K562 (cell line): ENCODE results near the gene ABLIM1. TPM values are rescaled to one million over a fixed set of nuclear protein-coding genes. Genes with fewer than 3 reads are reported as not detected.

Source experiments
- ATAC-seq: fragments of 200-7000 bp; cut with Tn5 transposase; 3 replicates; pipeline ENCODE4 v1.9.1; 2020; ENCODE audit warnings: moderate library complexity
- BruUV-seq: library from RNA; stranded (reverse); fragments of 400-500 nt; replicated peaks from 2 replicates; lab custom pipeline; 2021; lab: Mats Ljungman, UMichigan
- CTCF ChIA-PET: fragments of 300-600 bp; formaldehyde crosslinking; extraction: SDS; loops from one replicate; lab custom pipeline; 2021; ENCODE audit warnings: low intra/inter-chr PET ratio; lab: Yijun Ruan, JAX
- POLR2A ChIA-PET: fragments of 300-600, 350-650 bp; sonication (Branson Sonifier 250); formaldehyde crosslinking; extraction: SDS; loops from one replicate; lab custom pipeline; 2021; ENCODE audit warnings: antibody characterized with exemption, inconsistent platforms; lab: Yijun Ruan, JAX
- DNase-seq, 4 experiments: peaks; one replicate each; pipeline versions ENCODE4 v3.0.0 to v3.0.0-alpha.2; 2011 to 2018; ENCODE audit warnings: low spot score in 3 of 4, mixed read lengths in 3 of 4; ENCODE audit errors: extremely low read depth in 1 of 4
- FAIRE-seq: peaks from 2 replicates; lab custom pipeline; 2011; peaks lifted over from hg19 to GRCh38; lab: Jason Lieb, UNC
- H2AFZ ChIP-seq: 2 replicates; pipeline ENCODE4 v1.6.0; 2011; ENCODE audit warnings: low read depth, low read length, control low read depth, inconsistent platforms
- H3K27ac ChIP-seq: fragments of 200-600 bp; 3 replicates; pipeline ENCODE4 v1.8.0; 2011; ENCODE audit warnings: low read depth, mild to moderate bottlenecking, control low read depth, inconsistent platforms, low read length, moderate library complexity, mixed read lengths; ENCODE audit errors: extremely low read depth
- H3K27me3 ChIP-seq, 2 experiments: fragments of 300-600 bp in 1 of 2; 2 replicates in 1 of 2; 3 replicates in 1 of 2; pipeline versions ENCODE4 v1.6.0 to v1.8.0; 2011; ENCODE audit warnings: inconsistent platforms in 2 of 2, low read length in 2 of 2, mild to moderate bottlenecking in 1 of 2, mixed read lengths in 1 of 2, moderate library complexity in 1 of 2; ENCODE audit not compliant: control insufficient read depth in 2 of 2, insufficient read depth in 2 of 2
- H3K36me3 ChIP-seq: fragments of 300-600 bp; 3 replicates; pipeline ENCODE4 v1.8.0; 2011; ENCODE audit warnings: mild to moderate bottlenecking, low read length, inconsistent platforms; ENCODE audit not compliant: control insufficient read depth, insufficient read depth
- H3K4me1 ChIP-seq, 2 experiments: fragments of 200-600 bp in 1 of 2; replicated peaks in 1 of 2; 2 replicates in 1 of 2; 3 replicates in 1 of 2; pipeline versions ENCODE4 v1.5.1 to v1.8.0; 2011; ENCODE audit warnings: inconsistent platforms in 2 of 2, low read length in 2 of 2, mild to moderate bottlenecking in 1 of 2, mixed read lengths in 1 of 2, moderate library complexity in 1 of 2; ENCODE audit not compliant: control insufficient read depth in 2 of 2, insufficient read depth in 2 of 2
- H3K4me2 ChIP-seq: 2 replicates; pipeline ENCODE4 v1.6.1; 2011; ENCODE audit warnings: low read length, control low read depth, inconsistent platforms, mixed read lengths; ENCODE audit not compliant: insufficient read depth
- H3K4me3 ChIP-seq: fragments of 200-600 bp; sonication (generic), shearing (Covaris generic); 2 replicates; pipeline ENCODE4 v1.5.1; 2016; ENCODE audit warnings: control low read depth, inconsistent platforms
- H3K79me2 ChIP-seq: fragments of 200-600 bp; 3 replicates; pipeline ENCODE4 v1.8.0; 2011; ENCODE audit warnings: low read length, inconsistent platforms; ENCODE audit not compliant: control insufficient read depth, insufficient read depth
- H3K9ac ChIP-seq, 2 experiments: 2 replicates each; pipeline versions ENCODE4 v1.6.0 to v1.6.1; 2011; ENCODE audit warnings: low read depth in 2 of 2, low read length in 2 of 2, control low read depth in 1 of 2, inconsistent platforms in 1 of 2, mild to moderate bottlenecking in 1 of 2, mixed read lengths in 1 of 2; ENCODE audit not compliant: insufficient read depth in 1 of 2
- H3K9me1 ChIP-seq: one replicate; pipeline ENCODE4 v1.6.0; 2011; ENCODE audit warnings: inconsistent platforms, mild to moderate bottlenecking, low read length, moderate library complexity; ENCODE audit not compliant: control insufficient read depth, insufficient read depth
- H3K9me3 ChIP-seq: replicated peaks from 2 replicates; pipeline ENCODE4 v1.5.1; 2011; ENCODE audit warnings: low read depth, low read length, inconsistent platforms; ENCODE audit not compliant: control insufficient read depth, insufficient read depth
- H4K20me1 ChIP-seq: replicated peaks from 2 replicates; pipeline ENCODE4 v1.6.1; 2011; ENCODE audit warnings: low read length, inconsistent platforms, mixed read lengths; ENCODE audit not compliant: control insufficient read depth, insufficient read depth
- RFX5 ChIP-seq: IDR thresholded peaks from 2 replicates; pipeline ENCODE4 v1.6.1; 2011; ENCODE audit warnings: low read depth, mild to moderate bottlenecking, improper control_type of control experiment, low read length
- THAP12 ChIP-seq: fragments of 250-450 bp; sonication (Bioruptor Pico); IDR thresholded peaks from 2 replicates; pipeline ENCODE4 v1.9.0; 2021; ENCODE audit warnings: mild to moderate bottlenecking, inconsistent platforms
- ZNF146 ChIP-seq: IDR thresholded peaks from one replicate; pipeline ENCODE4 v1.6.1; 2018; ENCODE audit warnings: missing compliant biosample characterization; ENCODE audit not compliant: unreplicated experiment
- ZNF79 ChIP-seq: fragments of 250-450 bp; sonication (Bioruptor Pico); IDR thresholded peaks from 2 replicates; pipeline ENCODE4 v1.4.0; 2020; ENCODE audit warnings: low read depth, mild to moderate bottlenecking, moderate library complexity
- WGBS: fragments of 100-300 bp; shearing (Covaris generic); methylation state at CpG from one replicate; pipeline ENCODE4 v1.1.6; 2016; ENCODE audit warnings: low coverage, mixed read lengths; ENCODE audit not compliant: insufficient coverage; ENCODE audit errors: missing lambda C conversion rate; 5-methylcytosine and 5-hydroxymethylcytosine counted together
- in situ Hi-C: fragments of 300-500 bp; cut with MboI; formaldehyde crosslinking; loops from 4 replicates; pipeline ENCODE4 v1.15.0; 2018; ENCODE audit warnings: inconsistent platforms, mixed read lengths
- intact Hi-C: fragments of 100-400 bp; cut with micrococcal nuclease; formaldehyde crosslinking; loops from 2 replicates; pipeline ENCODE4 v1.14.2; 2022
- polyA plus RNA-seq, 8 experiments: library from polyadenylated mRNA; depleted of rRNA in 4 of 8; stranded (reverse) in 5 of 8; unstranded in 3 of 8; fragments of >200 nt; fragmentation: Nextera tagmentation in 2 of 8; fragmentation: Illumina TruSeq in 1 of 8; extraction: Ambion mirVana in 2 of 8; extraction: Trizol in 1 of 8; gene quantifications; 2 replicates each; pipeline versions ENCODE4 v1.2.1 to v1.2.3, GENCODE V29; 2011 to 2014; ENCODE audit warnings: inconsistent platforms in 1 of 8, missing spikeins in 1 of 8
- total RNA-seq, 7 experiments: library from RNA; depleted of rRNA in 6 of 7; stranded (reverse); fragments of >200 nt in 6 of 7; fragmentation: Illumina TruSeq in 2 of 7; extraction: Trizol in 2 of 7; gene quantifications; 2 replicates each; pipeline versions ENCODE4 v1.2.1 to v1.2.3, GENCODE V29; 2011 to 2021; ENCODE audit warnings: low replicate concordance in 1 of 7

ABLIM1 gene
- total and polyA plus RNA-seq, 9 of the 15 experiments (the other 6 are each of a cell fraction or from before 2014, with no cell fraction given) = 0.07 to 0.49 (median 0.14) TPM; not detected in 6

GRCh38 chr10:114389426-114389825 is 268.6 kb downstream of the ABLIM1 start (continued):
- TF ChIP-seq THAP12 (CRISPR knock-in tag) = no peak
- TF ChIP-seq, all 486 proteins: peak for 0

GRCh38 chr10:114388275-114388674 is 269.8 kb downstream of the ABLIM1 start:
- no peak overlapping the region for H2AFZ ChIP-seq
- no peak overlapping the region for H3K4me2 ChIP-seq
- no peak overlapping the region for H3K4me3 ChIP-seq
- FAIRE-seq = no peak
- intact Hi-C loops (no loop called here), in situ Hi-C loops (no loop called here)
- no peaks in the 10 kb centered on the region for H3K36me3 ChIP-seq
- ATAC-seq = no peak
- no peaks in the 10 kb centered on the region for H3K79me2 ChIP-seq
- 0% methylated on average over 3 of the region's 3 CpGs for WGBS
- H3K27me3 ChIP-seq = peaks cover 0 to 4% of the 10 kb centered on the region in 2 experiments; a peak in 1 of 5 replicates
- no peak overlapping the region for H3K27ac ChIP-seq
- ChIA-PET POLR2A (interaction anchor here (0.5 to 1.2 kb wide), 2 partner anchors 11 to 19 kb away, joined by 3 read pairs; no protein-coding TSS in a partner anchor), CTCF (no interaction called here)
- DNase-seq = no peak
- H3K4me1 ChIP-seq = no peaks in the 10 kb centered on the region
- no peak overlapping the region for H3K9ac ChIP-seq
- H3K9me1 ChIP-seq = no peaks in the 10 kb centered on the region
- H4K20me1 ChIP-seq = no peaks in the 10 kb centered on the region
- no peaks in the 10 kb centered on the region for H3K9me3 ChIP-seq
- BruUV-seq = no TSS peak
- TF ChIP-seq ZNF79 (CRISPR knock-in tag) (no peak), ZNF146 (CRISPR knock-in tag) (no peak), RFX5 (no peak)
- TF ChIP-seq, all 486 proteins: peak for 0
